RWPE2 (cell line): ENCODE measurements around the gene IFNL2.
A peak's percentile ranks its signal among the peaks of the same experiment; 100 is the strongest.
"Not testable (repeated sequence)": the region's sequence is repeated elsewhere in the genome, so short reads cannot be mapped to it uniquely, and the experiment has no call there.

Experiments used
- ATAC-seq: fragments of 200-7000 bp; cut with Tn5 transposase; 3 replicates; pipeline ENCODE4 v1.9.1; 2021; ENCODE audit warnings: low read depth
- DNase-seq: peaks from one replicate; pipeline ENCODE4 v3.0.0-alpha.2; 2020; ENCODE audit warnings: low spot score
- H3K27ac ChIP-seq: fragments of 450-650 bp; 2 replicates; pipeline ENCODE4 v1.5.1; 2017; ENCODE audit warnings: mild to moderate bottlenecking; ENCODE audit not compliant: poor library complexity, severe bottlenecking
- H3K27me3 ChIP-seq: fragments of 250-450 bp; sonication (Bioruptor Pico); 2 replicates; pipeline ENCODE4 v1.5.1; 2021; ENCODE audit warnings: mild to moderate bottlenecking, moderate library complexity; ENCODE audit not compliant: insufficient read depth, poor library complexity, severe bottlenecking
- H3K36me3 ChIP-seq: fragments of 250-450 bp; sonication (Bioruptor Pico); 2 replicates; pipeline ENCODE4 v1.5.1; 2020; ENCODE audit warnings: low read depth, mild to moderate bottlenecking, moderate library complexity
- H3K4me1 ChIP-seq: fragments of 250-450 bp; sonication (Bioruptor Pico); 2 replicates; pipeline ENCODE4 v1.5.1; 2021; ENCODE audit warnings: mild to moderate bottlenecking, moderate library complexity; ENCODE audit not compliant: insufficient read depth, poor library complexity, severe bottlenecking
- H3K4me3 ChIP-seq: fragments of 250-450 bp; sonication (Bioruptor Pico); 2 replicates; pipeline ENCODE4 v1.5.1; 2021; ENCODE audit warnings: mild to moderate bottlenecking, moderate library complexity; ENCODE audit not compliant: severe bottlenecking
- H3K9me3 ChIP-seq: fragments of 250-450 bp; sonication (Bioruptor Pico); 2 replicates; pipeline ENCODE4 v1.5.1; 2021; ENCODE audit warnings: mild to moderate bottlenecking, moderate library complexity; ENCODE audit not compliant: severe bottlenecking
- TF ChIP-seq, protein P1 (sequence below): fragments of 450-650 bp; IDR thresholded peaks from one replicate; pipeline ENCODE4 v1.5.1; 2017; ENCODE audit warnings: mild to moderate bottlenecking, moderate library complexity; ENCODE audit not compliant: poor library complexity, severe bottlenecking

The IFNL2 gene

DNA sequence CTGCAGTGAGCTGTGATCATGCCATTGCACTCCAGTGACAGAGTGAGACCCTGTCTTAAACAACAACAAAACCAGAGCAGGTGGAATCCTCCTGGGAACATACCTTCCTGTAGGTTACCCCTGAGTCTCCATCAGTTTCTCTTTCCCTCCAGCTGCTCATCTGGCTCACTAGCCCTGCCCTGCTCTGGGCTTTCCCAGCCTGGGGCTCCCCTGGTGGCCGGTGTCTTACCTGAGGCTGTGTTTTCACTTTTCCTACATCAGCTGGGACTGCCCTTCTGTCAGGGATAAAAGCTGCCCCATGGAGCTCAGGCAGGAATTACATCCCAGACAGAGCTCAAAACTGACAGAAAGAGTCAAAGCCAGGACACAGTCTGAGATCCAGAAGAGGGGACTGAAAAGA is at the start of gene IFNL2:
Gene IFNL2 (plus strand): TSS at position 312 of the 400 bp plus-strand sequence. CDS start 173 bp downstream, outside the sequence.
- DNase-seq, H3K27ac ChIP-seq, H3K36me3 ChIP-seq, H3K4me3 ChIP-seq, H3K4me1 ChIP-seq, H3K9me3 ChIP-seq: not testable (repeated sequence)
- peak; percentile 80 for ATAC-seq
- peaks cover 25% of the 10 kb centered on the region for H3K27me3 ChIP-seq

DNA sequence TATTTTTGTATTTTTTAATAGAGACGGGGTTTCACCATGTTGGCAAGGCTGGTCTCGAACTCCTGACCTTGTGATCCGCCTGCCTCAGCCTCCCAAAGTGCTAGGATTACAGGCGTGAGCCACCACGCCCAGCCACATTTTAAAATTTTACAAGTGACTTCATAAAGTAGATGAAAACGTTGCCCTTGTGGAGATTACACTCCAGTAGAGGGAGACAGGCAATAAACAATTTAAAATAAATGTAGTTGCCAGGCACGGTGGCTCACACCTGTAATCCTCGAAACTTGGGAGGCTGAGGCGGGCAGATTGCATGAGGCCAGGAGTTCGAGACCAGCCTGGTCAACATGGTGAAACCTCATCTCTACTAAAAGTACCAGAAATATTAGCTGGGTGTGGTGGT is 49.1 kb upstream of the IFNL2 start:
- H3K36me3 ChIP-seq, ATAC-seq, H3K27me3 ChIP-seq, H3K27ac ChIP-seq, H3K4me1 ChIP-seq, H3K4me3 ChIP-seq, DNase-seq, H3K9me3 ChIP-seq: not testable (repeated sequence)

DNA sequence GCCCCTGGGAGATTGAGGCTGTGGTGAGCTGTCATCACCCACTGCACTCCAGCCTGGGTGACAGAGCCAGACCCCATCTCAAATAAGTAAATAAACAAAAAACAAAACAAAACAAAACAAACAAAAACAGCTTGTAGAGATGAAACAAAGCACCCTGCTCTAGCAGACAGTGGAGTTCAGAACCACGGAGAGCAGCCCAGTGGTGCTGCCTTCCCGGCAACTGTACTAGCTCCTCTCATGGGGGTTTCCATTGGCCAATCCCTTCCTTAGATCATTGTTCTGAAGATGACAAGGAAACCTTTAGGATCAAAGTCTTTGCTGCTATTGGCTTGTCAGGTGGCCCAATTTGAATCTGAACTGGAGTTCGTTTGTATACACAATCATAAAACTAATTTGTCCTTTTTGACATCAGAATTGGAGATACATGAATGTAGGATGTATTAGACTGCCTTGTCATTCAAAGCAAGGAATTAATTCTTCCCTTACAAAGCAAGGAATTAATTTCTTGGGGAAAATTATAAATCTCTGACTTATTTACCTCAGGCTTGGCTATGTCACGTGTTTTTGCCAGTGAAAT is 44.4 kb upstream of the IFNL2 start:
- Histone ChIP-seq H3K4me3 (no peak overlapping the region), H3K27me3 (no peaks in the 10 kb centered on the region), H3K36me3 (no peaks in the 10 kb centered on the region), H3K27ac (no peak overlapping the region), H3K4me1 (no peaks in the 10 kb centered on the region), H3K9me3 (no peaks in the 10 kb centered on the region)
- DNase-seq = no peak
- TF ChIP-seq, protein P1, sequence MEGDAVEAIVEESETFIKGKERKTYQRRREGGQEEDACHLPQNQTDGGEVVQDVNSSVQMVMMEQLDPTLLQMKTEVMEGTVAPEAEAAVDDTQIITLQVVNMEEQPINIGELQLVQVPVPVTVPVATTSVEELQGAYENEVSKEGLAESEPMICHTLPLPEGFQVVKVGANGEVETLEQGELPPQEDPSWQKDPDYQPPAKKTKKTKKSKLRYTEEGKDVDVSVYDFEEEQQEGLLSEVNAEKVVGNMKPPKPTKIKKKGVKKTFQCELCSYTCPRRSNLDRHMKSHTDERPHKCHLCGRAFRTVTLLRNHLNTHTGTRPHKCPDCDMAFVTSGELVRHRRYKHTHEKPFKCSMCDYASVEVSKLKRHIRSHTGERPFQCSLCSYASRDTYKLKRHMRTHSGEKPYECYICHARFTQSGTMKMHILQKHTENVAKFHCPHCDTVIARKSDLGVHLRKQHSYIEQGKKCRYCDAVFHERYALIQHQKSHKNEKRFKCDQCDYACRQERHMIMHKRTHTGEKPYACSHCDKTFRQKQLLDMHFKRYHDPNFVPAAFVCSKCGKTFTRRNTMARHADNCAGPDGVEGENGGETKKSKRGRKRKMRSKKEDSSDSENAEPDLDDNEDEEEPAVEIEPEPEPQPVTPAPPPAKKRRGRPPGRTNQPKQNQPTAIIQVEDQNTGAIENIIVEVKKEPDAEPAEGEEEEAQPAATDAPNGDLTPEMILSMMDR = no peak
- ATAC-seq = no peak

DNA sequence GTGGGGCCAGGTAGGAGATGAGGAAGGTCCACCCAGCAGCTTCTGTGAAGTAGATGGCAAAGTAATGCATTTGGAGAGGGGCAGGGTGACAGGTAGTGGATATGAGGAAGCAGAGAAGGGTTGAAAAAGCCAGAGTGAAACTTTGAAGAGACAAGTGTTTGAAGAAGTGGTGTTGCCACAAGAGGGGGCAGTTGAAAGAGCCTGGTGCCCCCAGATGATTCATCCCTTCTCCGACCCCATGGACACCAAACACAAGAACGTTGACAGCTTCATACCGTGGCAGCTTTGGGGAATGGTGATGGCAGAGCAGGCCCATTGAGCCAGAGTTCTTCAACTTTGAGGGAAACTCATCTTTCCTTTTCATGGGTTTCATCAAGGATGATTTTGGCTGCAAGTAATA is 43.3 kb upstream of the IFNL2 start:
- H3K36me3 ChIP-seq = no peaks in the 10 kb centered on the region
- H3K9me3 ChIP-seq = no peaks in the 10 kb centered on the region
- no peak overlapping the region for H3K27ac ChIP-seq
- H3K27me3 ChIP-seq = no peaks in the 10 kb centered on the region
- H3K4me3 ChIP-seq = no peak overlapping the region
- DNase-seq (no peak), ATAC-seq (no peak)
- H3K4me1 ChIP-seq = no peaks in the 10 kb centered on the region
- TF ChIP-seq, protein P1 = no peak

DNA sequence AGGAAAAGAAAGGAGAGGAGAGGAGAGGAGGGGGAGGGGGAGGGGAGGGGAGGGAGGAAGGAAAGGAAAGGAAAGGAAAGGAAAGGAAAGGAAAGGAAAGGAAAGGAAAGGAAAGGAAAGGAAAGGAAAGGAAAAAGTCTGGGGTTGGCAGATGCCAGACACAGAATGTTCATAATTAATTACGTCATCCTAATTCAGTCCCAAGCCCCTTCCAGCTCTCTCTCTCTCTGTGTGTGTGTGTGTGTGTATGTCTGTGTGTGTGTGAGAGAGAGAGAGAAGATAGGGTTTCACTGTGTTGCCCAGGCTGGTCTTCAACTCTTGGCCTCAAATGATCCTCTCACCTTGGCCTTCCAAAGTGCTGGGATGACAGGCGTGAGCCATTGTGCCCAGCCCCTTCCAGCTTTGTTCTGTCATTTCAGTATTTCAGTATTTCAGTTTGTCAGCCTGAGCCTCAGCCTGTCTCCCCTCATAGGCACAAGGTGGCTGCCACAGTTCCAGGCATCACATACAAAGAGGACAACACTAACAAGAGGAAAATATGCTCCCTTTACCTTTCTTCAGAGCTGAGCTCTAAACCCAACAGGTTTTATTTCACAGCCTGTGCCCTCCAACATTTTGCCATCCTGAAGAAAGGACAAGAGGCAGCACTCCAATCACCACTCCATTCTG is 38.0 kb upstream of the IFNL2 start:
- no peak for DNase-seq
- Histone ChIP-seq H3K27ac (no peak overlapping the region), H3K4me3 (no peak overlapping the region), H3K9me3 (no peaks in the 10 kb centered on the region), H3K36me3 (no peaks in the 10 kb centered on the region), H3K4me1 (no peaks in the 10 kb centered on the region), H3K27me3 (no peaks in the 10 kb centered on the region)
- TF ChIP-seq, protein P1 = no peak
- ATAC-seq = no peak

DNA sequence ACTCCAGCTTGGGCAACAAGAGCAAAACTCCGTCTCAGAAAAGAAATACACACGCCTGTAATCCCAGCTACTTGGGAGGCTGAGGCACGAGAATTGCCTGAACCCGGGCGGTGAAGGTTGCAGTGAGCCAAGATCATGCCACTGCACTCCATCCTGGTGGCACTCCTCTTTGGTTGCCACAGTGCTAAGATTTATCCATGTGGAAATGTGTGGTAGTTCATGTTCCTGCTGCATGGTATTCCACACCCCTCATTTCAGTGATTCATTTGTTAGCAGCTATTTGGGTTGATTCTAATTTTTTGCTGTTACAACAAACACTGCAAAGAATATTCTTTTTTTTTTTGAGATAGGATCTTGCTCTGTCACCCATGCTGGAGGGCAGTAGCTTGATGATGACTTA is 35.5 kb upstream of the IFNL2 start:
- no peak overlapping the region for H3K27ac ChIP-seq
- no peaks in the 10 kb centered on the region for H3K27me3 ChIP-seq
- no peaks in the 10 kb centered on the region for H3K9me3 ChIP-seq
- no peak for DNase-seq
- TF ChIP-seq, protein P1 = no peak
- H3K4me1 ChIP-seq = no peaks in the 10 kb centered on the region
- no peaks in the 10 kb centered on the region for H3K36me3 ChIP-seq
- ATAC-seq = no peak
- H3K4me3 ChIP-seq = no peak overlapping the region
